Spleen (tissue), 7 donors: ENCODE results near the gene C16orf92.

ENCODE experiments used
- CTCF ChIP-seq, 11 experiments: fragments of 200-600 bp in 7 of 11; fragments of 450-650 bp in 4 of 11; sonication (generic) in 4 of 11; IDR thresholded peaks in 8 of 11; conservative IDR thresholded peaks in 3 of 11; 1 replicate in 7 of 11; 2 replicates in 4 of 11; pipeline versions ENCODE4 v1.4.0 to v1.8.0; 2016 to 2021; ENCODE audit warnings: antibody characterized with exemption in 11 of 11, inconsistent platforms in 4 of 11, mild to moderate bottlenecking in 1 of 11
- POLR2AphosphoS5 ChIP-seq, 3 donors: sonication (generic); formaldehyde crosslinking; IDR thresholded peaks; one replicate each; pipeline ENCODE4 v1.5.1; 2017; ENCODE audit warnings: antibody characterized with exemption in 3 of 3
- donor health status: DM: no; HTN: no; CAD: no; lungs with moderate emphysema.
- donor health status: DM: no; HTN: no; CAD: no.
- donor health status: DM: no; HTN: no; CAD: no.

- TF ChIP-seq CTCF (IDR thresholded peaks at IDR 0.05 in 8 of 11, conservative IDR thresholded peaks at IDR 0.05 in 3 of 11) (no peak), POLR2AphosphoS5 (IDR thresholded peaks at IDR 0.05) (no peak)
Observed at GRCh38 chr16:30003670-30004423, 19.2 kb upstream of the C16orf92 start.
